H1 (cell line): ENCODE measurements around the gene ADGRL2. TPM values are rescaled to one million over a fixed set of nuclear protein-coding genes. Genes with fewer than 3 reads are reported as not detected.

Experiments used
- CTCF ChIA-PET: fragments of 300-600 bp; sonication (Branson Sonifier 250); formaldehyde crosslinking; loops from one replicate; lab custom pipeline; 2021; ENCODE audit not compliant: partially characterized antibody; lab: Charles Lee
- POLR2A ChIA-PET: fragments of 300-600 bp; sonication (Branson Sonifier 250); formaldehyde crosslinking; loops from one replicate; lab custom pipeline; 2021; ENCODE audit warnings: inconsistent platforms; ENCODE audit not compliant: partially characterized antibody; lab: Charles Lee
- DNase-seq, 2 experiments: peaks; one replicate each; pipeline versions ENCODE4 v3.0.0 to v3.0.0-alpha.2; 2010 to 2022; ENCODE audit warnings: low spot score in 2 of 2, low read depth in 1 of 2, mixed read lengths in 1 of 2
- FAIRE-seq: peaks from 2 replicates; lab custom pipeline; 2011; peaks lifted over from hg19 to GRCh38; lab: Jason Lieb, UNC
- H2AFZ ChIP-seq: 2 replicates; pipeline ENCODE4 v1.8.1; 2012; ENCODE audit warnings: low read length, inconsistent platforms
- H2AK5ac ChIP-seq: 2 replicates; pipeline ENCODE4 v1.6.1; 2013; ENCODE audit warnings: low read depth, low read length
- H2BK120ac ChIP-seq: replicated peaks from 2 replicates; pipeline ENCODE3; 2013; ENCODE audit warnings: low read depth, low read length, inconsistent platforms
- H2BK12ac ChIP-seq: 2 replicates; pipeline ENCODE4 v1.6.1; 2013; ENCODE audit warnings: low read depth, low read length
- H2BK15ac ChIP-seq: 2 replicates; pipeline ENCODE4 v1.6.1; 2013; ENCODE audit warnings: low read length
- H2BK20ac ChIP-seq: 2 replicates; pipeline ENCODE4 v1.6.1; 2013; ENCODE audit warnings: low read length
- H2BK5ac ChIP-seq: 2 replicates; pipeline ENCODE4 v1.6.1; 2013; ENCODE audit warnings: low read depth, low read length
- H3K14ac ChIP-seq: 2 replicates; pipeline ENCODE4 v1.6.1; 2013; ENCODE audit warnings: inconsistent platforms; ENCODE audit not compliant: insufficient read length
- H3K18ac ChIP-seq: 2 replicates; pipeline ENCODE4 v1.6.1; 2013; ENCODE audit warnings: low read length; ENCODE audit errors: extremely low read depth
- H3K23ac ChIP-seq: 2 replicates; pipeline ENCODE4 v1.6.1; 2013; ENCODE audit warnings: inconsistent platforms; ENCODE audit not compliant: insufficient read length
- H3K23me2 ChIP-seq: 2 replicates; pipeline ENCODE4 v1.6.1; 2013; ENCODE audit warnings: low read depth, low read length
- H3K27ac ChIP-seq: 2 replicates; pipeline ENCODE4 v1.6.1; 2011; ENCODE audit warnings: low read depth, low read length, inconsistent platforms
- H3K27me3 ChIP-seq, 4 experiments: replicated peaks in 1 of 4; 1 replicate in 1 of 4; 2 replicates in 3 of 4; pipeline versions ENCODE4 v1.6.1 to v1.8.1; 2011 to 2013; ENCODE audit warnings: low read length in 3 of 4, mild to moderate bottlenecking in 3 of 4, inconsistent platforms in 2 of 4, mixed read lengths in 2 of 4, moderate library complexity in 1 of 4; ENCODE audit not compliant: control insufficient read depth in 3 of 4, insufficient read depth in 3 of 4; ENCODE audit errors: extremely low read depth in 1 of 4
- H3K36me3 ChIP-seq, 4 experiments: 2 replicates each; pipeline versions ENCODE4 v1.6.1 to v1.8.1; 2011 to 2013; ENCODE audit warnings: mild to moderate bottlenecking in 4 of 4, low read length in 3 of 4, moderate library complexity in 2 of 4, control low read depth in 1 of 4, inconsistent platforms in 1 of 4; ENCODE audit not compliant: insufficient read depth in 4 of 4, control insufficient read depth in 2 of 4
- H3K4ac ChIP-seq: replicated peaks from 2 replicates; pipeline ENCODE3; 2013; ENCODE audit warnings: low read length, low read depth, mixed read lengths, inconsistent platforms; ENCODE audit not compliant: insufficient read length
- H3K4me1 ChIP-seq, 4 experiments: replicated peaks in 1 of 4; 1 replicate in 1 of 4; 2 replicates in 3 of 4; pipeline versions ENCODE4 v1.6.1 to v1.8.1; 2011 to 2013; ENCODE audit warnings: low read length in 3 of 4, inconsistent platforms in 2 of 4, mixed read lengths in 1 of 4; ENCODE audit not compliant: insufficient read depth in 4 of 4, control insufficient read depth in 3 of 4
- H3K4me2 ChIP-seq, 2 experiments: 2 replicates each; pipeline versions ENCODE4 v1.6.1 to v1.8.1; 2011 to 2013; ENCODE audit warnings: low read depth in 2 of 2, low read length in 2 of 2, control low read depth in 1 of 2, inconsistent platforms in 1 of 2, mild to moderate bottlenecking in 1 of 2; ENCODE audit not compliant: insufficient read depth in 1 of 2
- H3K4me3 ChIP-seq, 4 experiments: fragments of 200-600, 300-600 bp in 1 of 4; sonication (generic), shearing (Covaris generic), sonication (Bioruptor Twin) in 1 of 4; 2 replicates each; pipeline versions ENCODE4 v1.5.1 to v1.8.1; 2011 to 2016; ENCODE audit warnings: low read length in 4 of 4, low read depth in 3 of 4, control low read depth in 2 of 4, inconsistent platforms in 2 of 4, mild to moderate bottlenecking in 2 of 4, mixed read lengths in 1 of 4, moderate library complexity in 1 of 4; ENCODE audit not compliant: insufficient read depth in 2 of 4; ENCODE audit errors: extremely low read depth in 1 of 4
- H3K56ac ChIP-seq: replicated peaks from 2 replicates; pipeline ENCODE3; 2013; ENCODE audit warnings: low read depth, mild to moderate bottlenecking, mixed read lengths, low read length, inconsistent platforms; ENCODE audit not compliant: insufficient read length
- H3K79me1 ChIP-seq: 2 replicates; pipeline ENCODE4 v1.6.1; 2013; ENCODE audit warnings: low read depth, low read length, control low read depth
- H3K79me2 ChIP-seq, 2 experiments: 2 replicates each; pipeline versions ENCODE4 v1.6.1 to v1.8.1; 2012 to 2013; ENCODE audit warnings: low read length in 2 of 2, mild to moderate bottlenecking in 2 of 2, inconsistent platforms in 1 of 2; ENCODE audit not compliant: insufficient read depth in 2 of 2, control insufficient read depth in 1 of 2
- H3K9ac ChIP-seq, 4 experiments: replicated peaks in 1 of 4; 1 replicate in 1 of 4; 2 replicates in 3 of 4; pipeline versions ENCODE4 v1.6.1 to v1.8.1; 2011 to 2013; ENCODE audit warnings: low read depth in 3 of 4, low read length in 3 of 4, control low read depth in 2 of 4, mild to moderate bottlenecking in 2 of 4, moderate library complexity in 2 of 4, inconsistent platforms in 1 of 4; ENCODE audit errors: extremely low read depth in 1 of 4
- H3K9me3 ChIP-seq, 2 experiments: 2 replicates each; pipeline versions ENCODE4 v1.6.1 to v1.8.1; 2012 to 2013; ENCODE audit warnings: mild to moderate bottlenecking in 2 of 2, moderate library complexity in 2 of 2, control low read depth in 1 of 2, inconsistent platforms in 1 of 2, low read depth in 1 of 2, low read length in 1 of 2, mixed read lengths in 1 of 2; ENCODE audit not compliant: insufficient read depth in 2 of 2
- H4K20me1 ChIP-seq, 2 experiments: replicated peaks in 1 of 2; 2 replicates each; pipeline versions ENCODE3 to v1.8.1; 2011 to 2013; ENCODE audit warnings: inconsistent platforms in 2 of 2, low read length in 2 of 2, mild to moderate bottlenecking in 1 of 2; ENCODE audit not compliant: insufficient read depth in 2 of 2, control insufficient read depth in 1 of 2
- H4K5ac ChIP-seq: 2 replicates; pipeline ENCODE4 v1.6.1; 2013; ENCODE audit warnings: low read length, low read depth, mixed read lengths, inconsistent platforms; ENCODE audit not compliant: insufficient read length
- H4K8ac ChIP-seq: 2 replicates; pipeline ENCODE4 v1.8.0; 2013; ENCODE audit warnings: mild to moderate bottlenecking, moderate library complexity, low read length, inconsistent platforms; ENCODE audit not compliant: insufficient read depth; ENCODE audit errors: extremely low read depth
- H4K91ac ChIP-seq: replicated peaks from 2 replicates; pipeline ENCODE3; 2013; ENCODE audit warnings: low read length, mixed read lengths, inconsistent platforms; ENCODE audit not compliant: insufficient read length
- TBP ChIP-seq: IDR thresholded peaks from 2 replicates; pipeline ENCODE4 v1.6.1; 2011; ENCODE audit warnings: low read depth, low read length, improper control_type of control experiment
- WGBS, 2 experiments: shearing (Covaris generic) in 1 of 2; methylation state at CpG; one replicate each; pipeline versions ENCODE4 v1.1.6 to v1.1.7; 2013 to 2015; ENCODE audit warnings: low lambda C conversion rate in 2 of 2, mixed read lengths in 2 of 2, inconsistent platforms in 1 of 2, low coverage in 1 of 2, missing lambda C conversion rate in 1 of 2; ENCODE audit not compliant: insufficient replicate concordance in 2 of 2, insufficient coverage in 1 of 2, insufficient read length in 1 of 2; ENCODE audit errors: extremely low coverage in 1 of 2, missing lambda C conversion rate in 1 of 2; 5-methylcytosine and 5-hydroxymethylcytosine counted together
- polyA plus RNA-seq, 7 experiments: library from polyadenylated mRNA; depleted of rRNA in 3 of 7; stranded (reverse) in 5 of 7; unstranded in 2 of 7; fragments of >200 nt in 5 of 7; fragments of 200-250 nt in 2 of 7; gene quantifications; 1 replicate in 5 of 7; 2 replicates in 1 of 7; 4 replicates in 1 of 7; pipeline versions ENCODE4 v1.2.1 to v1.2.3, GENCODE V29; 2011 to 2013; ENCODE audit warnings: missing spikeins in 2 of 7, mixed read lengths in 2 of 7
- total RNA-seq: library from RNA; stranded (reverse); fragmentation: NEBNext Ultra II Directional; extraction: Animal tissue kit (Norgen Biotek cat#: 25700); gene quantifications from 2 replicates; pipeline ENCODE4 v1.2.1, GENCODE V29; 2021

The ADGRL2 gene
- total and polyA plus RNA-seq, 2 of the 8 experiments (the other 6 are each of a cell fraction or from before 2014, with no cell fraction given), result 113 to 124 TPM

- Histone ChIP-seq H2BK120ac (no peak overlapping the region), H4K5ac (no peak overlapping the region), H3K27me3 (peaks cover 0 to 1% (median 0%) of the 10 kb centered on the region in 4 experiments; a peak in 1 of 7 replicates), H3K27ac (no peak overlapping the region), H3K4me3 (no peak overlapping the region), H3K36me3 (no peaks in the 10 kb centered on the region), H3K4ac (no peak overlapping the region), H3K14ac (no peak overlapping the region), H3K23ac (no peak overlapping the region), H3K9me3 (no peaks in the 10 kb centered on the region), H3K56ac (no peak overlapping the region), H4K20me1 (peaks cover 0 to 2% of the 10 kb centered on the region in 2 experiments), H2BK12ac (no peak overlapping the region), H3K4me2 (peak overlapping the region in 1 of 2 experiments; percentile 22; a peak in 1 of 4 replicates), H3K79me2 (peaks cover 0 to 18% of the 10 kb centered on the region in 2 experiments; a peak in 2 of 4 replicates), H2AK5ac (no peak overlapping the region), H3K18ac (no peak overlapping the region), H4K91ac (no peak overlapping the region), H3K4me1 (peaks cover 0 to 12% (median 1%) of the 10 kb centered on the region in 4 experiments; a peak in 3 of 7 replicates), H2AFZ (no peak overlapping the region), H2BK20ac (no peak overlapping the region), H4K8ac (no peak overlapping the region), H3K9ac (no peak overlapping the region), H3K79me1 (no peaks in the 10 kb centered on the region), H2BK5ac (no peak overlapping the region), H2BK15ac (no peak overlapping the region), H3K23me2 (peaks cover 4% of the 10 kb centered on the region; the same call in 1 of the 2 replicates)
- ChIA-PET POLR2A (no interaction called here), CTCF (interaction anchor here (1.1 to 1.8 kb wide), 3 partner anchors 14 to 384 kb away, joined by 3 to 6 read pairs (median 5); no protein-coding TSS in a partner anchor)
- 65% methylated on average over 2 of the region's 2 CpGs; no CpG with 5 or more reads in 1 of the 2 experiments for WGBS, 2 experiments
- DNase-seq, result no peak
- no peak for TF ChIP-seq TBP
- FAIRE-seq, result no peak
These were observed 3.0 kb upstream of the ADGRL2 start for GRCh38 chr1:81797701-81798100.
